OCI-LY1 (cell line): ENCODE data around the gene STX2.
"Not testable (repeated sequence)": the region's sequence is repeated elsewhere in the genome, so short reads cannot be mapped to it uniquely, and the experiment has no call there.

Experiments
- H2AFZ ChIP-seq: fragments of 200-600 bp; sonication (generic), shearing (Covaris generic); 2 replicates; pipeline ENCODE4 v1.6.0; 2014; ENCODE audit warnings: antibody characterized with exemption, mild to moderate bottlenecking, low read length
- H3F3A ChIP-seq: fragments of 200-600 bp; sonication (generic), shearing (Covaris generic); 2 replicates; pipeline ENCODE4 v1.6.0; 2014; ENCODE audit warnings: mild to moderate bottlenecking, antibody characterized with exemption, low read length, moderate library complexity; ENCODE audit not compliant: insufficient read depth
- H3K27ac ChIP-seq: fragments of 200-600 bp; sonication (generic); 2 replicates; pipeline ENCODE4 v1.5.1; 2014; ENCODE audit warnings: low read length, mixed run types, mild to moderate bottlenecking, low read depth; ENCODE audit not compliant: poor library complexity, severe bottlenecking
- H3K27me3 ChIP-seq: fragments of 200-600 bp; sonication (generic); 2 replicates; pipeline ENCODE4 v1.6.0; 2014; ENCODE audit warnings: antibody characterized with exemption, mild to moderate bottlenecking, low read length, moderate library complexity; ENCODE audit not compliant: insufficient read depth
- H3K36me3 ChIP-seq: fragments of 200-600 bp; sonication (generic); 2 replicates; pipeline ENCODE4 v1.6.1; 2014; ENCODE audit warnings: mild to moderate bottlenecking, antibody characterized with exemption, low read length, moderate library complexity, mixed read lengths; ENCODE audit not compliant: insufficient read depth
- H3K4me1 ChIP-seq: fragments of 200-600 bp; sonication (generic); 2 replicates; pipeline ENCODE4 v1.5.1; 2014; ENCODE audit warnings: mild to moderate bottlenecking, low read length, moderate library complexity; ENCODE audit not compliant: insufficient read depth, severe bottlenecking
- H3K4me2 ChIP-seq: fragments of 200-600 bp; sonication (generic), shearing (Covaris generic); 2 replicates; pipeline ENCODE4 v1.6.1; 2014; ENCODE audit warnings: low read length
- H3K4me3 ChIP-seq: fragments of 200-600 bp; sonication (generic); 2 replicates; pipeline ENCODE4 v1.5.1; 2014; ENCODE audit warnings: low read length, low read depth, mild to moderate bottlenecking, mixed read lengths; ENCODE audit not compliant: poor library complexity, severe bottlenecking
- H3K79me2 ChIP-seq: fragments of 200-600 bp; shearing (Covaris generic); 2 replicates; pipeline ENCODE4 v1.6.1; 2016; ENCODE audit warnings: mixed run types, low read length, mixed read lengths; ENCODE audit not compliant: insufficient read depth
- H3K9ac ChIP-seq: fragments of 200-600 bp; sonication (generic), shearing (Covaris generic); 2 replicates; pipeline ENCODE4 v1.6.1; 2014; ENCODE audit warnings: mild to moderate bottlenecking, low read length, mixed read lengths
- H3K9me2 ChIP-seq: fragments of 200-600 bp; sonication (generic), shearing (Covaris generic); 2 replicates; pipeline ENCODE4 v1.6.1; 2014; ENCODE audit warnings: low read depth, mild to moderate bottlenecking, low read length, mixed read lengths
- H3K9me3 ChIP-seq: fragments of 200-600 bp; shearing (Covaris generic); 2 replicates; pipeline ENCODE4 v1.6.1; 2014; ENCODE audit warnings: low read length, mixed read lengths
- H4K20me1 ChIP-seq: fragments of 200-600 bp; sonication (generic), shearing (Covaris generic); 2 replicates; pipeline ENCODE4 v1.6.0; 2016; ENCODE audit warnings: mild to moderate bottlenecking, low read length; ENCODE audit not compliant: insufficient read depth
- CTCF ChIP-seq: fragments of 200-600 bp; sonication (generic), shearing (Covaris generic); IDR thresholded peaks from 2 replicates; pipeline ENCODE4 v1.5.1; 2017; ENCODE audit warnings: mild to moderate bottlenecking, antibody characterized with exemption, low read length, moderate library complexity, mixed read lengths
- EZH2 ChIP-seq: fragments of 200-600 bp; sonication (generic), shearing (Covaris generic); IDR thresholded peaks from 2 replicates; pipeline ENCODE4 v1.8.0; 2017; ENCODE audit warnings: borderline replicate concordance, mixed run types, mild to moderate bottlenecking, antibody characterized with exemption, low read length, moderate library complexity, mixed read lengths

The STX2 gene

GRCh38 chr12:130752692-130753230 is 86.3 kb downstream of the STX2 start:
- Histone ChIP-seq H3K27ac (no peak overlapping the region), H3K9ac (no peak overlapping the region), H3K4me1 (peaks cover 4% of the 10 kb centered on the region), H3K36me3 (no peaks in the 10 kb centered on the region; the same call in 1 of the 2 replicates), H3K4me3 (no peak overlapping the region), H3K4me2 (no peak overlapping the region), H4K20me1 (no peaks in the 10 kb centered on the region), H3F3A (no peaks in the 10 kb centered on the region), H3K27me3 (no peaks in the 10 kb centered on the region), H3K9me2 (no peaks in the 10 kb centered on the region), H3K9me3 (peaks cover 6% of the 10 kb centered on the region; the same call in 1 of the 2 replicates), H2AFZ (no peak overlapping the region), H3K79me2 (no peaks in the 10 kb centered on the region)
- TF ChIP-seq EZH2 (no peak), CTCF (no peak)

- H3K27me3 ChIP-seq, H3K4me1 ChIP-seq, H3K4me2 ChIP-seq, H3K9me3 ChIP-seq, H3K9me2 ChIP-seq, H4K20me1 ChIP-seq, H3F3A ChIP-seq, H3K36me3 ChIP-seq, H3K27ac ChIP-seq, H3K9ac ChIP-seq, H2AFZ ChIP-seq, H3K79me2 ChIP-seq, H3K4me3 ChIP-seq: not testable (repeated sequence)
Observed at GRCh38 chr12:130752037-130752436, 87.0 kb downstream of the STX2 start.

GRCh38 chr12:130748786-130749185 is 90.3 kb downstream of the STX2 start:
- H3F3A ChIP-seq, result no peaks in the 10 kb centered on the region
- TF ChIP-seq CTCF, result no peak
- no peak for TF ChIP-seq EZH2
- H3K4me1 ChIP-seq, result no peaks in the 10 kb centered on the region
- no peak overlapping the region for H2AFZ ChIP-seq
- H3K9ac ChIP-seq, result no peak overlapping the region
- H4K20me1 ChIP-seq, result no peaks in the 10 kb centered on the region
- no peaks in the 10 kb centered on the region for H3K27me3 ChIP-seq
- no peak overlapping the region for H3K4me2 ChIP-seq
- H3K4me3 ChIP-seq, result no peak overlapping the region
- H3K79me2 ChIP-seq, result no peaks in the 10 kb centered on the region
- H3K9me3 ChIP-seq, result no peaks in the 10 kb centered on the region
- no peaks in the 10 kb centered on the region for H3K9me2 ChIP-seq
- no peak overlapping the region for H3K27ac ChIP-seq
- H3K36me3 ChIP-seq, result no peaks in the 10 kb centered on the region; the same call in 1 of the 2 replicates
